Measurements from ENCODE around the gene PRF1. TPM values are rescaled to one million over a fixed set of nuclear protein-coding genes. Genes with fewer than 3 reads are reported as not detected.

The PRF1 gene
- total and polyA plus RNA-seq, 2 donors (not counting 1 experiment from before 2014, with no cell fraction given): not detected

DNA sequence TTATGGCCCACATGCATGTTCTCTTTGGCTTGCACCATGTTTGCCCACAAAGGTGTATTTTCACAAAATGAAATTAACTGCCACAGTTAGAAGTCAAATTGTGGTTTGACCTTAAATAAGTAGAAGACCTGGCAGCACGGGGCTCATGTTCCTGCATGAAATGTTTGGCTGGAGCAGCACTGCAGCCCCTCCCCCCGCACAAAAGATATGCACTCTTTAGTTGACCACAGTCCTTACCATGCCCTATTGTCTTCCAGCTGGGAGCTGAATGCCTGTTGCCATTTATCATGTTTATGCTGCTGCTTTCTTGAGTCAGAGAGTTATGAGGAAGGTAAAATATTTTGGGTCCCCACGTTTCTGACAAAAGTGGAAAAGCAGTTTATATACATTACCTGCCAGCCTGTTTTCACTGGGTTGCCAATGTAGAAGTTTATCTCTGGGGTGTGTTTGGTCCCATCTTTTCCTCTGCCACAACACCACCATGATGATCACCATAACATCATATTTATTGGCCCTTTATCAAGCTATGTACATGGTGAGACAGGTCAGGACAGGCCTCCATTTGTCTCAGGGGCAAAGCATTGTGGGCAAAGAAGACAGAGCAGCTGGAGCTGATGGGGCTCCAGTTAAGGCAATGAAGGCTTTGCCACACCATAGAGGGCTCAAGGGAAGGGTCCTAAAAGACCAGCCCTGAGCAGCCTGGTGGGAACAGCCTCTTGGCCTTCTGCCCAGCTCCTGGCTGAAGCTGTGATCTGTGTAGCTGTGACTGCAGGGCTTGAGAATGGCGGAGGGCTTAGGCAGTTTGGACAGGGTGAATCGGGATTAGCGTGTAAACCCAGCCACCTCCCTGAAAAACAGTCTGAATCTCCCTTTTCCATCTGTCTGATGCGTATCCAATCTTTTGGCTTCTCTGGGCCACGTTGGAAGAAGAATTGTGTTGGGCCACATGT lies 5.4 kb downstream of the PRF1 start:
- no peak overlapping the region for H3K4me3 ChIP-seq (replicated peaks in 1 of 4; ENCODE audit: control extremely low read depth in 1 of 4, insufficient read depth in 1 of 4, low read depth in 3 of 4, low read length in 4 of 4)
- H3K4me1 ChIP-seq (ENCODE audit: control insufficient read depth, extremely low read depth, insufficient read depth, low read length): no peaks in the 10 kb centered on the region
- H3K9ac ChIP-seq (ENCODE audit: insufficient read depth, low read length): no peak overlapping the region
- no peaks in the 10 kb centered on the region for H3K9me3 ChIP-seq (ENCODE audit: control insufficient read depth, insufficient read depth, low read depth, low read length)
- H3K27ac ChIP-seq (ENCODE audit: insufficient read depth, low read length): no peak overlapping the region
- DNase-seq (ENCODE audit: low read depth in 2 of 2): no peak
- H4K20me1 ChIP-seq (ENCODE audit: control insufficient read depth, extremely low read depth, insufficient read depth, low read length): no peaks in the 10 kb centered on the region
- H3K4me2 ChIP-seq (ENCODE audit: extremely low read depth, insufficient read depth, low read length): no peak overlapping the region
- TF ChIP-seq, protein P1, sequence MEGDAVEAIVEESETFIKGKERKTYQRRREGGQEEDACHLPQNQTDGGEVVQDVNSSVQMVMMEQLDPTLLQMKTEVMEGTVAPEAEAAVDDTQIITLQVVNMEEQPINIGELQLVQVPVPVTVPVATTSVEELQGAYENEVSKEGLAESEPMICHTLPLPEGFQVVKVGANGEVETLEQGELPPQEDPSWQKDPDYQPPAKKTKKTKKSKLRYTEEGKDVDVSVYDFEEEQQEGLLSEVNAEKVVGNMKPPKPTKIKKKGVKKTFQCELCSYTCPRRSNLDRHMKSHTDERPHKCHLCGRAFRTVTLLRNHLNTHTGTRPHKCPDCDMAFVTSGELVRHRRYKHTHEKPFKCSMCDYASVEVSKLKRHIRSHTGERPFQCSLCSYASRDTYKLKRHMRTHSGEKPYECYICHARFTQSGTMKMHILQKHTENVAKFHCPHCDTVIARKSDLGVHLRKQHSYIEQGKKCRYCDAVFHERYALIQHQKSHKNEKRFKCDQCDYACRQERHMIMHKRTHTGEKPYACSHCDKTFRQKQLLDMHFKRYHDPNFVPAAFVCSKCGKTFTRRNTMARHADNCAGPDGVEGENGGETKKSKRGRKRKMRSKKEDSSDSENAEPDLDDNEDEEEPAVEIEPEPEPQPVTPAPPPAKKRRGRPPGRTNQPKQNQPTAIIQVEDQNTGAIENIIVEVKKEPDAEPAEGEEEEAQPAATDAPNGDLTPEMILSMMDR (conservative IDR thresholded peaks at IDR 0.05 in 1 of 2, IDR thresholded peaks at IDR 0.05 in 1 of 2; ENCODE audit: low read depth in 1 of 2, low read length in 2 of 2): no peak
- no peak for TF ChIP-seq EZH2 (IDR thresholded peaks at IDR 0.05; ENCODE audit: low read length, missing control alignments)
- H3K79me2 ChIP-seq (ENCODE audit: control insufficient read depth, insufficient read depth, low read length): no peaks in the 10 kb centered on the region
- peaks cover 4% of the 10 kb centered on the region for H3K27me3 ChIP-seq (ENCODE audit: control insufficient read depth, insufficient read depth, low read length)
- H3K36me3 ChIP-seq (ENCODE audit: control insufficient read depth, insufficient read depth, low read length): no peaks in the 10 kb centered on the region
- H2AFZ ChIP-seq (ENCODE audit: low read length): no peak overlapping the region

DNA sequence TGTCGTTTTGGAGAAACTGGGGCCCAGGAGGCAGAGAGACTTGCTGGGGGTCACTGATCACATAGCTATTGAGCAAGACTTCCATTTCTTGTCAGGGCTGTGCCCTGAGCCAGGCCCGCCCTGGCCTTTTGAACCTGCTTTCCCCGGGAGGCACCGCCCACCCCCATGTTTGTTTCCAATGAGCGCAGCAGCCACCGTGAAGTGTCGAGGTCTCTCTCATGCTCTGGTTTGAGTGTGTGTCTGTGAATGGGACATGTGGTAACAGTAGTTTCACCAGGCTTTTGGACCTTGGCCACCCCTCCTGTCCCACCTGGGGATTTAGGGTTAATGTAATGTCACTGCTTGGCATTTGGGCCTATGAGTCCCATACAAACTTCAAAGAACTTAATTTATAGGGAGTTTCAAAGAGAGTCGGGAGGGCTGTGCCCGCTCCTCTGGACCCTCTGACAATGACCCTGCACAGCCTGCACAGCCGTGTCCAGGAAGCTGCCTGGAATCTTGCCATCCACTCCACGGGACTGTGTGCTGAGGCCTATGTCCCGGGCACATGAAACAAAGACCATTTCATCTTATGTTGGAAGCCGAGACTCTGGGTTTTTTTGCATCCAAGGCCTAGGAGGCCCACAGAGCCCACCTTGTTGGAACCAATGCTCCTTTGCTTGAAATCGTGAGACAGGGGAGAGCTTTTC lies 6.3 kb downstream of the PRF1 start:
- DNase-seq (ENCODE audit: low read depth in 2 of 2): no peak
- no peak overlapping the region for H2AFZ ChIP-seq (ENCODE audit: low read length)

More for the DNA sequence above, 6.3 kb downstream of the PRF1 start:
- H3K27ac ChIP-seq (ENCODE audit: insufficient read depth, low read length): no peak overlapping the region
- H3K4me1 ChIP-seq (ENCODE audit: control insufficient read depth, extremely low read depth, insufficient read depth, low read length): no peaks in the 10 kb centered on the region
- H3K4me2 ChIP-seq (ENCODE audit: extremely low read depth, insufficient read depth, low read length): no peak overlapping the region
- no peaks in the 10 kb centered on the region for H3K9me3 ChIP-seq (ENCODE audit: control insufficient read depth, insufficient read depth, low read depth, low read length)
- no peak overlapping the region for H3K9ac ChIP-seq (ENCODE audit: insufficient read depth, low read length)
- H4K20me1 ChIP-seq (ENCODE audit: control insufficient read depth, extremely low read depth, insufficient read depth, low read length): no peaks in the 10 kb centered on the region
- H3K79me2 ChIP-seq (ENCODE audit: control insufficient read depth, insufficient read depth, low read length): no peaks in the 10 kb centered on the region
- no peaks in the 10 kb centered on the region for H3K36me3 ChIP-seq (ENCODE audit: control insufficient read depth, insufficient read depth, low read length)
- H3K4me3 ChIP-seq (replicated peaks in 1 of 4; ENCODE audit: control extremely low read depth in 1 of 4, insufficient read depth in 1 of 4, low read depth in 3 of 4, low read length in 4 of 4): no peak overlapping the region
- H3K27me3 ChIP-seq (ENCODE audit: control insufficient read depth, insufficient read depth, low read length): peaks cover 7% of the 10 kb centered on the region
- TF ChIP-seq EZH2 (IDR thresholded peaks at IDR 0.05; ENCODE audit: low read length, missing control alignments): no peak
- TF ChIP-seq, protein P1 (conservative IDR thresholded peaks at IDR 0.05 in 1 of 2, IDR thresholded peaks at IDR 0.05 in 1 of 2; ENCODE audit: low read depth in 1 of 2, low read length in 2 of 2): no peak
